Stimulated activated CD4-positive, alpha-beta T cell treated with anti-CD3 and anti-CD28 coated beads, Interleukin-15, amount 100 ng/mL, for 1 hour (primary cell): ENCODE data around the gene FUT1.

Source experiments
- DNase-seq, 2 donors: peaks; one replicate each; pipeline ENCODE4 v3.0.0-alpha.2; 2020; ENCODE audit warnings: low read depth in 1 of 2, low spot score in 1 of 2

FUT1 gene

DNA sequence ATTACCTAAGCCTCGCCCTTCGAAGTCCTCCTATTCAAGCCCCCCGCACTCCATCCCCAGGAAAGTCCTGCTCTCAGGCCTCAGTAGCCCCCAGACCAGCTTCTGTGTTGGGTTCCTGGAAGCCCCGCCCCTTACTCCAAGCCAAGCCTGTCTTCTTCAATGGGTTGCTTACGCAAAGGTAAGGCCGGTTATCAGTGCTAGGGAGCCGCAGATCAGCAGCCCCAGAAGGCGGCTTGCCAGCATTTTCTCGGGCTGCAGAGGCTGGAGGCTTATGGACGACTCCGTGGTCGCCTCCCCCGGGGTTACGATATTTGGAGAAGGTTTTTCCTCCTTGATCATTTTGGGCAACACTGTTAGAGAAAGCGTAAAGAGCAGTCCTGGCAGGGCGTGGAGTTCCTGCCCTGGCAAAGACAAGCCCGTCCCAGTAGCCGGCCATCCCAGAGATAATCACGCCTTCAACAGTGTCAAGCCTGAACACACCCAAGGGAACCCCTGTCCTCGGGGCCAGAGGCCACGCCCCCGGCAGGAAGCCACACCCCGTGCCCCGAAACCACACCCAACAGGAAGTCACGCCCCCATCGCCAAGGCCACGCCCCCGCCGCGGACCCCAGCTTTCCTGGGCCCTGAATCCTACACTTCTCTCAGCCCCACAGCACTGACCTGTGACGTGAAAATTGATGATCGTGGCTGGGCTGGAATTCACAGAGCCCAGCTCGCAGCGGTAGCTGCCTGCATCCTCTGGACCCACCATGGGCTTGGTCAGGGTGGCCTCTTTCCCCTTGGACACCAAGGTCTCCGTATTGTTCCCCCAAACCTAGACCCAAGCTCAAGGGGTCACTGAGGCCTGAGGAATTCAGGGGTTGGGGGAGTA, 11.1 kb downstream of the FUT1 start:
- no peak for DNase-seq

DNA sequence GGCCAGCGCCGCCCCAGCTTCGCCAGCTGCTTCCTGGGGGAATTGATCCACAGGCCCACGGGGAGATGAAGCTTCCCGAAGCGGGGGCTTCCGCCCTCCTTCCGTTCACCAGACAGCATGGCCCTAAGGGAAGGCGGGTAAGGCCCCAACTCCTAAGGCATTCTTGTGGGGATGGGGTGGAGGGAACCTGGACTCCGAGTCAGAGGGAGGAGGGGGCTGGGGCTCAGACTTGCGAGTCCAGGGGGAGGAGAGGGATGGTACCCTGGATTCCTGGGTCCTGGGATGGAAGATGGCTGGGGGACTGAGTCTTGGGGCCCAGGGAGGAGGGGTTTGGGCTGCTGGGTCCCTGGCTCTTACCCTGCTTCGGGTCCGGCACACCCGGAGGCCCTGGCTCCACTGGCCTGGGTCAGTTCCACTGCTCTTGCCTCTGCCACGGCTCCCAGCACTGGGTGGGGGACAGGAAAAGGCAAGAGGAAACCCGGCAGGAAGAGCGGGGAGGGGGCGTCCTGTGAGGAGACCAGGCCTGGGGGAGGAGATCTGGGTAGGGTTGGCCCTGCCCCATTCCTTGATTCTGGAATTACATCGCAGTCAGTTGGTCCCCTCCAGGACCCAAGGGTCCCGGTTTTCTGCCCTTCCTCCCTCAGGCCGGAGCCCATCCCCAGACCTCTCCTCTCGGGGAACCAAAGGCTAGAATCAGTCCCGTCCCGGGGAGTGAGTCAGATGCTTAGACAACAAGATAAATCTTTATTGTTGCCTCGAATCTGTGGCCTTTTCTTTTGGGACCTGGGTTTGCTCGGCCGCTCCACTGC, 12.1 kb downstream of the FUT1 start, which contains the start of gene RASIP1:
TSS of gene RASIP1 (minus strand) at position 447 of the 809 bp plus-strand sequence. CDS start at position 119, 328 bp downstream.
- DNase-seq = no peak

DNA sequence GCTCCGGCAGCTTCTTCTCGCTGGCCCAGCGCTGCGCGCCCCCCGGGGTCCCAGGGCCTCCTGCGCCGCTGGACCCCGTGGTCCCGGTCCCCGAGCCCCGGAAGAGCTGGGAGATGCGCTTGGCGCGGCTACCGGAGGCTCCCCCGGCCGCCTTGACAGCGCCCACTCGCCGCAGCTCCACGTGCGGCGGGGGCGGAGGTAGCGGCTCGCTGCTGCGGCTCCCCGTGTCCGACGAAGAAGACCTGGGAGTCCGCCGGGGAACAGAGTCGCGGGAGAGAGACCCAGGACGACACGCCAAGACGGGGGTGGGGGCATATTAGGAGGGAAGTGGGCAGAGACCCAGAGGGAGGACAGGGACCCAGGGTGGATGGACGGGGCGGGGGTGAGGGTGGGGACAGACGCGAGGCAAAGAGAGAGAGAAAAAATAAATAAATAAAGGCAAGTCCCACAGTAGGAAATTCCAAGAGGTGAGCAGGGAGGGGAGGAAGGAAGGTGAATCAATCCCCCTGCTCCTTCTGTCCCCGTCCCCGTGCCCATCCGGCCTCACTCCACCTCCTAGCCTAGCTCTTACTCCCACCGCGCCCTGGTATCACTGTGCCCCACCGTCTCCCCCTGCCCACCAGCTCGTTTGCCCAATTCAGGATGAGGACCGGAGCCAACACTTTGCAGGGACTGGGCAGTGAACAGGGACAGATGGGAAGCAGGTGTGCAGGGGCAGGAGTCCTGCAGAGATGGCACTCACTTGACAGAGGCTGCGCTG, 12.9 kb downstream of the FUT1 start:
- DNase-seq = no peak

DNA sequence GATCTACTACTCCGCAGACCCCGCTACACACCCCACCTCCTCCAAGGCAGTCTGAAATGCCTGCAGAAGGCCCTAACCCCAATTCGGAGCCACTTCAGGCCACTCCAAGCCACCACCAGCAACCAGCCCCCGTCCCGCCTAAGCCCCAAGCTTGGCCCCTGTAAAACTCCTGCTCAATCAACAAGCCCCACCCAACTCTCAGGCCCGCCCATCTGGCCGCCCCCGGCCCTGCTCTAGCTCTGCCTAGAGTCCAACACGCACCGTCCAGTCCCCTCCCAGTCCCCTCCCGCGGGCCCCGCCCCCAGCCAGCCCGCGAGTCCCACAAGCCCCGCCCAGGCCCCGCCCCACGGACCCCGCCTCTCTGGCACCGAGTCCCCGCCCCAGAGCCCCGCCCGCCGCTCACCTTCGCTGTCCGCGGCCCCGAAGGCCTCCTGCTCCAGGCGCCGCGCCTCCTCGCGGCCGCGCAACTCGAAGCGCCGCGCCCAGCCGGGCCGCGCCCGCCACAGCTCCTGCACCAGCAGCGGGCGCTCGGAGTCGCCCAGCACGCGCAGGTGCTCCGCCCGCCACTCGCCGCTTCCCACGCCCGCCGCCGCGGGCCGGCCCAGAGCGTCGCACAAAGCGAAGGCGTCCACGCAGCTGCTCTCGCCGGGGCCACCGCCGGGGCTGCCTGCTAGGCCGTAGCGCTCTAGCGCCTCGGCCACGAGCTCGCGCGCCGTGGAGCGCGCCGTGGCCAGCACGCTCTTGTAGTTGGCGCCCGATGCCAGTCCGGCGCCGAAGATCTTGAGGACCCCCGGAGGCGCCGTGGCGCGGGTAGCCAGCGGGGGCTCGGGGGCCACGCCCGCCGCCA, 13.7 kb downstream of the FUT1 start:
- peak; percentile 86 to 92 for DNase-seq

DNA sequence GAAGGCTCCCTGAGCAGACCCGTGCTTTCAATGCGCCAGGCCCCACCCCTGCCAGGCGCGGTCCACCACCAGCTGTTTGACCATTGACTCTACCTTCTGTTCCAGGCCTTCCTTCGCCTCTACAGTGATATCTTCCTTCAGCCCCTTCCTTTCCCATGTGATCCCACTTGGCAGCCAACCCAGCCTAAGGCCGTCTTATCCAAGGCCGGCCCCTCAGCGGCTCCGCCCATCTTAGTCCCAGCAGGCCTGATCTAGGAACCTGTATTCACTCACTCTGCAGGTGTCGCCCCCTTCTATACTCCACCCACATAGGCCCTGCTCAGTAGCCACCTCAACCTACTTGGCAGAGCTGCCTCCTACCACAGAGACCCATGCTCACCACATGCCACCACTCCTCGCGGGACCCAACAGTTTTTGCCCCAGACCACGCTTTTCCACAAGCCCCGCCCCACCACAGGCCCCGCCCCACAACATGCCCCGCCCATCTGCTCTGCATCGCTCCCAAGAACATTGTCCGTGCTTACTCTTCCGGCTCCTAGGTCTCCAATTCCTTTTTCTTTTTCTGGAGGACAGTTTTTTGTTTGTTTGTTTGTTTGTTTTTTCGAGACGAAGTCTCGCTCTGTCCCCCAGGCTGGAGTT, 15.0 kb downstream of the FUT1 start:
- DNase-seq = no peak

DNA sequence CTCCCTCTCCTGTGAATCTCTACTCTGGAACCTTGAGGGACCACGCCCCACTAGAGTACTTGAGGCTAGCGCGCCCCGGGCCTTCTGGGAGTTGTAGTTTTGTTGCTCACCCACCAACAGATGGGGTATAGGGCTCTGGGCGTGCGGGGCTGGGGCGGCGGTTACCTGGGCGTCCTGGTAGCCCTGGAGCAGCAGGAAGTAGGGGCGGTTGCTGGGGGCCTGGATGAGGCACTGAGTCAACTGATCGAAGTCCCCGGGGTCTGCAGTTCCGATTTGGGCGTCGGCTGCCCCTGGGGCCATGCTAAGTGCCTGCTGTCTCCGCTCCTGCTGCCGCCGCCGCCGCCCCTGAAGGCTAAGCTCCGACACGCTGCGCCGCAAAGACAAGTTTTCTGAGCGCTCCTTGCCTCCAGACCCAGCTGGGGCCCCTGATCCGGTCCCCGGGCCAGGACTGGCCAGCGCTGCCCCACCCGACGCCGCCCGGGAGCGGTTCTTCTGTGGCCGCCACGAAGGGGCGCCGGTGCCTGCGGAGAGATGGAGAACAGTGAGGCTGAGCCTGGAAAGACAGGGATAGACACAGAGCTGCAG, 17.3 kb downstream of the FUT1 start:
- DNase-seq = no peak

DNA sequence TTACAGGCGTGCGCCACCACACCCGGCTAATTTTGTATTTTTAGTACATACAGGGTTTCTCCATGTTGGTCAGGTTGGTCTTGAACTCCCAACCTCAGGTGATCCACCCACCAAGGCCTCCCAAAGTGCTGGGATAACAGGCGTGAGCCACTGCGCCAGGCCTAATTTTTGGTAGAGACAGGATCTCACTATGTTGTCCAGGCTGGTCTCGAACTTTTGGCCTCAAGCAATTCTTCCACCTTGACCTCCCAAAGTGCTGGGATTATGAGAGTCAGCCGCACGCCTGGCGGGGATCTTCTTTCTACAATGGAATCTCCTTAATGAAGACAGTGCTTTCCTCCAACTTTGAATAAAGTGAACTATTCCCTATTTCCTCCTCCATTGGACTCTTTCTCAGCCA, 17.8 kb downstream of the FUT1 start:
- no peak for DNase-seq

DNA sequence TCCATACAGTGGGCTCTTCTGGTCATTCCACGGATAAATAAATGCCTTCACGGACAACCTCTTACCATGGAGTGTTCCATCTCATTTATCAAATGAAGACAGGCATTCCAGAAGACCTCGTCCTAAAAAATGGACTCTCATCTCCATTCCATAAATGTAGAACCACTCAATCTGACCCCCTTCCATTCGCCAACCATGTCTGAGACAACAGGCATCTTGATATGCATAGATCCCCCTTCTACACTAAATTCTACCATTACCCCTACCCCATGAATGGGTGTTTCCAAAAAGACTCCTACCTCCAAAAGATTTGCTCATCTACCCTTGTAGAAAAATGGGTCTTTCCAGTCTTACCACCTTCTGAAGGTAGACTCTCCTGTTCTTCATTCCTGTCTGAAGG, 21.0 kb downstream of the FUT1 start:
- DNase-seq = no peak

DNA sequence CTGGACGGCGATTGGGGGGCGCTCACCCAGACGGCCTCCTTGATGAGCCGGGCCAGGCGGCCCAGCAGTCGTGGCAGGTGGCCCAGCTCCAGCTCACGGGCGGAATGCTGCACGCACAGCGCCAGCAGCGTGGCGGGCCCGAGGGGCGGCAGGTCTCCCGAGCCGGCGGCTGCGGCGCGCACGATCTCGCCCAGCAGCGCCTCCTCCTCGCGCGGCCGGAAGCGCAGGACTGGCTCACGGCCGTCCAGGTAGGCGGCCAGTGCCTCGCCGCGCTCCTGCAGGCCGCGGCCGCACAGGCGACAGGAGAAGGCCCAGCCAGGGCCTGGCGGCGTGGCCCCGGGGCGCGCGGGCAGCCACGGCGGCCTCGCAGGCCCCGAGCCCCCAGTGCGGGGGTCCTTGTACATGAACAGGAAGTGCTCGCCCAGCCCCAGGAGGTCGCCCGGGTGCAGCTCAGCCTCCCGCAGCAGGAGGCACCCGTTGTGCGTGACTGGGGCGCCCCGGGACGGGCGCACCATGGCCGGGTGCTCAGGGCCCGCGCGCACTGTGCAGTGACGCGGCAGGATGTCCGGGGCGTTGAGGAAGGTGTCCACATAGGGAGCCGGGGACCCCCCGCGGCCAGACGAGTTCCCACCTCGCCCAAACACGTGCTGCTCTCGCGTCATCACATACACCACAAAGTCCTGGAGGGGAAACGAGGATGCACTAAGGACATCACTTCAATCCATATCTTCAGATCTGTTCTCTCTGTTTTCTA, 23.4 kb downstream of the FUT1 start:
- DNase-seq = no peak

DNA sequence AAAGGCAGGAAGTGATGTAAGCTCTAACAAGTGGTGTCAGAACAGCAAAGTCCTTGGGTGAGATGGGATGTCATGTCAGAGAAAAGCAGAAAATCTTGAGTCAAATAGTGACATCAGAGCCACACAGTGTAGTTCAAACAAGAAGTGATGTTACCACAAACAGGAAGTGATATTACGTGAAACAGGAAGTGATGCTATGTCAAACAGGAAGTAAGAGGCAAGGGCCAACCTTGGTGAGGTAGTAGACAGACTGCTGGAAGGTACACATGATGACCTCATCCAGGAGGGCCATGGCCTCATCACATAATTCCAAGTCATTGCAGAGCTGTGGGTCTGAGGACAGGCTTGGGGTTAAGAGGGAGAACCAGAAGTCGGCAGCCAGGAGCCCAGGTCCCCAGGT, 25.9 kb downstream of the FUT1 start:
- DNase-seq = no peak

DNA sequence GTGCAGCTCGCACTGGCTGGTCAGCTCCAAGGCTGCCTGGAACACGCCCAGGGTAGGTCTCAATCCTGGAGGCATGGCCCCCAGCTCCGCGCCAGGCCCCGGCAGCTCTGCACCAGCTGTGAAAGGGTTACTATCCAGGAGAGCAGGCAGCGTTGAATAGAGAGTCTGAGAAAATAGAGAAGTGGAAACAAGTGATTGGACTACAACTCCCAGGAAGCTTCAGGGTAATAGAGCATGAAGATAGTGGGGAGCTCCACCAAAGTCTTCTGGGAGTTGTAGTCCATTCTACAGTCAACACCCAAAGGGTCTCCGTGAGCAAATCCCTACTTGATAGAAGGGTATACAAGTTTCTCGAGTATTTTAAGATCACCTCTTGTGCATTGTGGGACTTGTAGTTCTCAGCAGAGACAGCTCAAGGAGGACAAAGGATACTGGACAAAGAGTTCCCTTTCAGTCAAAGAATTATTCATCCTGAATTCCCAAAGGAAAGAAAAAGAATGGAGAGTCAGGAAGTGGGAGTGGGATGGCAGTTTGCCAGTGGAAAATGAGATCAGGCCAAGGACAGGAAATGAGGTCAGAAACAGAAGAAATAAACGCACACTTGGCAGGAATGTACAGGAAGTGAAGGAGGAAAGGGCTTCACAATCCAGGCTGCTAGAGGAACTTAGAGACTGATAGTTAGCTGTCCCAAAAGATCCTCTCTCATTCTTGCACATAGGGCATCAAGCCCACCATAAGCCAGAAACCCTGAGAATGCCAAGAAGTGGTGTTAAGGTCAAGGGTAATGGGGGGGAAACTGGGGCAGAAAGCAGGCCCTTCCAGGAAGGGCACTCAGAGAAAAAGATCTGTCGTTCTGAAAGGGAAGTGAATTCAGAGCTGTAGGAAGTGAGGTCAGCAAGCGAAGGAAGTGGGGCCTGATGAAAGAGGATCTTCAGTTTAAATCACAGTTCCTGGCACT, 27.4 kb downstream of the FUT1 start:
- no peak for DNase-seq

DNA sequence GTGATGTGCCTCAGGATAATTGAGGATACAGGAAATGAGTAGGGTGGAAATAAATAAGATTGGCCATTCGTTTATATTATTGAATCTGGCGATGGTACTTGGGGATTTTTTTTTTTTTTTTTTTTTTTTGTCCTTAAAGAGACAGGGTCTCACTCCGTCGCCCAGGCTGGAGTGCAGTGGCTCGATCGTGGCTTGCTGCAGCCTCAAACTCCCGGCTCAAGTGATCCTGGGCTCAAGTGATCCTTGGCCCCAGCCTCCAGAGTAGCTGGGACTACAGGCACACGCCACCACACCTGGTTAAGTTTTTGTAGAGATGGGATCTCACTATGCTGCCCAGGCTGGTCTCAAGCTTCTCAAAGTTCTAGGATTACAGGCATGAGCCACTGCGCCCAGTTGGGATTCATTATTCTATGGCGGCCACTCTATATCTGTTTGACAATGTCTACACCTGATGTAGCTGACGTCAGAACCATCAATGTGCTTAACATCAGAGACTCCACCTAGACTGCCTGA, 30.2 kb downstream of the FUT1 start:
- no peak for DNase-seq

DNA sequence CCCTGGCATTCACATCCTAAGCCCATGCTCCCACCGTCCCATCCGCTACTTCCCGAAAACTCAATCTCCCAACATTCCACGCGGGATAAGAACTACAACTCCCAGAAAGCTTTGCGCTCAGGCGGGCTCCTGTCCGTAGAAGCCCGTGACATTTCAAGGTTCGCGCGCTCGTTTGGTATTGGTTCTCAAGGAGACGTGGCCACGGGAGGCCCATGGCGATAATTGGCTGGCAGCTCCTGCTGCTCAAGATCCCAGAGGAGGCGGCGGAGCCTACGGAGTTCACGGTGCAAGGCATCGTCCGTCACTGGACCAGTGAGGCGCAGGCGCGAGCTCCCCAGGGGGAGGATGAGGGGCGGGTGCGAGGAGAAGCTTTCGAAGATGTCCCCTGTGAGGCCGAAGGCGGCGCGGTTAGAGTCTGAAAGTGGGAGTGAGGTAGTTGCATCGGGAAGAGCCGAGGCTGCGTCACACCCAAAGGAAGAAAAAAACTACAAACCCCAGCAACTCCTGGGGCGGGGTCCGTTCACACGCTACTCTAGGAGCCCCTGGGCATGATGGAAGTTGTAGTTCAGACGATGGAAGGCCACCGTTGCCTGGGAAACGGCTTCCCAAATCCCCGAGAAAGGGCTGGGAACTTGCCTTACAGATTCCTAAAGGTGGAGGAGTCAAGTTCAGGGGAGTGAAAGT, 31.7 kb downstream of the FUT1 start:
- peak; percentile 71 to 74 for DNase-seq

DNA sequence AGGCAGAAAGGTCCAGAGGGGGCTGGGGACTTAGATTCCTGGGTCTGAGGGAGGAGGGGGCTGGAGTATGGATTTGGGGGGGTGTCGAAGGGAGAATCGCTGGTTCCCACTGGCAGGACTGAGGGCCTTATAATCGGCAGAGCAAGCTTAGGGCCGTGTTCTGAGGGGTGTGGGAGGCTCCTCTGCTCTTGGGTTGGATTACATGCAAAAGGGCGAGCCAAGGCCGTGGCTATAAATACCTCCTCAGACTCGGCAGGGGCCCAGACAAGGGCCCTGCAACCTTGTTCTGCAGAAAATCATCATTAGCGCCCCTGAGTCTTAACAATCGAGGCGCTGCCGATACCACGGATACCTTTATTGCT, 32.2 kb downstream of the FUT1 start:
- DNase-seq = no peak

DNA sequence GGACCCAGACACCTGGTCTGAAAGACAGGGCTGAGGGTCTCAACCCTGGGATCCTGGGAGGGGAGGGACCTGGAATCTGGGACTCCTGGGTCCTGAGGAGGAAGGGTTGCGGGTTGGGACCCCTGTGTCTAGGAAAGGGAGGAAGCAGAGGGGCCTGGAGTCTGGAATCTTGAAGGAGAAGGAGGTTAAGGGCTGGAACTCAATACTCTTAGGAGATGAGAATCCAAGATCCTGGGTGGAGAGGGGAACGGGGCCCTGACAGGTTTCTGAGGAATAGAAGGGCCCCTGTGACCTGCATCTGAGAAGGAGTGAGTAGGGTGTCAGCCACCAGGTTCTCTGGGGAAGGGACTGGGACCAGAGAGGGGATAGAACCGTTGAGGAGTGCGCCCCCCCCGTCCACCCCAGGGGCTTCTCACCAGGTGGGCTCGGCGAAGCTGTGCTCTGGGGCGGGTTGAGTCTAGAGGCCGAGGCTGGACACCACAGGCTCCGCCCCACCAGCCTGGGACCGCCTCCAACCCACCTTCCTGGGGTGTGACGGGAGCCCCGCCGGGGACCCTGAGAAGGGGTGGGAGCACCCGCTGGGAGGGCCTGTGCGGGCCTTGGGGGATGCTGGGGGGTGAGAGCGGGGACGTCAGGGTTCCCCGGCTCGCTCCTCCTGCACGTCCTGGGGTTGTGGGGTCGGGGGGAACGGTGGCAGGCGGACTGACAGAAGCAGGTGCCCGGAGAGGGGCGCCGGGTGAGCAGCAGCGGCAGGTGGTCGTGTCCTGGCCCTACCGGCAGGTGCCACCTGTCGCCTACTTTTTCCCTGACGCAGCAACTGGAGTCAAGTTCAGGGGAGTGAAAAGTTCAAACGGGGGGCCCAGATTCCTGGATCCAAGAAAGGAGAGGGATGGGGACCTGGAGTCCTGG, 32.9 kb downstream of the FUT1 start, which contains the start of gene MAMSTR:
TSS of gene MAMSTR (minus strand) at position 463 of the 909 bp plus-strand sequence. CDS start 694 bp downstream, outside the sequence.
- DNase-seq = no peak

DNA sequence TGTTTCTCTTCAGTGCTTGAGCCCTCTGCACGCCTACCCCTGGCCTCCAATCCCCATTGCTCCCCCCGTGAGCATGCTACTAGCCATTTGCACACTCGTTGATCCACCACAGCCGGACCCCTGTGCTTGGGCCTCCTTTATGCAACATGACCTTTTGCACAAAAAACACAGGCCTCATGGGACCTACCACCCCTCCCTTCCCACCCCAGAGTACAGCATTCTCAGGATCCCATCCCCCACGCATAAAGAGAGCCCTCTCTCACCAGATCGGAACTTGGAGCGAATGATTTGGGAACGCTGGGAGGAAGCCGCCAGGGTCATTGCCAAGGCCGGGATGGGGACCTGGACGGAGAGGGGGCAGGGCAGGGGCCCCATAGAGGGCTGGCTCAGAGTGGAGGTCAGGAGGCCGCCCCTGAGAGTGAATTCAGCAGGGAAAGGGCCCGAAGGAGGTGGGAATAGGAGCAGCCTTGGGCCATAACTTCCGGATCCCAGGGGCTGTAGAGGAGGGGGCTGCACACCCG, 33.7 kb downstream of the FUT1 start:
- DNase-seq = no peak
